HG03460 (cell line): ENCODE measurements around the gene ASB15.

Source experiments
- ATAC-seq: cut with Tn5 transposase; IDR thresholded peaks from one replicate; pipeline ENCODE4 v1.9.1; 2021; ENCODE audit not compliant: unreplicated experiment

ASB15 gene

GRCh38 chr7:123594813-123595241 lies 6.8 kb upstream of the ASB15 start:
- no peak for ATAC-seq

- ATAC-seq = no peak
Measured at GRCh38 chr7:123598657-123599056, 3.0 kb upstream of the ASB15 start.

GRCh38 chr7:123599766-123600165 lies 1.9 kb upstream of the ASB15 start:
- ATAC-seq = no peak

DNA sequence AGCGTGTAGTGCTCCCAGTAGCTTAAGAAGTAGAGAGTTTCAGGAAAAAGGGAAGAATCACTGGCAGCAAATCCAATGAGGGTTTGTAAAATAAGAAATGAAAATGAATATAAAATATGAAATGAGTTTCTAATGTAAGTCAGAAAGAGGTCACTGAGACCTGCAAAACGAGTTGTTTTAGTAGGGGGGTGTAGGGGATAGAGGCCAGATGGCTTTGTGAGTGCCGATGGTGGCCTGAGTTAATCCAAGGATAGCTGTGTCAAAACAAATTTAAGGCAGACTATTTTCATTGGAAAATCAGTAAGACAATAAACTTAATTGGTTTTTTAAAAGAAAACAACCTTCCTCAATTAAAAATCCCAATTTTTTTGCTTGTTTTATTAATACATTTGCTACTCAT lies 745 bp upstream of the ASB15 start:
- no peak for ATAC-seq

DNA sequence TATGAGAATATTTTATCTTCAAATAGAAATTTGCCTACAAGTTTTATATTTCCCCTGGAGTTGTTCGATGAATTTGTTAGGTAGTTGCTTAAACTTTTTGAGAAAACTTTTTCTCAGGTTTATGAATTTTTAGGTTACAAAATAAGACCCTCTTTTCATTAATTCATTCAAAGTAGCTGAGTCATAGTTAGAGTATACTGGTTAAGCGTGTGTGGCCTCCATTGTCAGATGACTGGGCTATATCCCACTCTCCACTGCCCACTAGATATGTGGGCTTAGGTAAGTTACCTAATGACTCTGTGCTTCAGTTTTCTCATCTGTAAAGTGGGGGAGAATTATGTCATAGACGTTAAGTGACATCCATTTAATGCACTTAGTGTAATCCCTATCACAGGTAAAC lies 1.0 kb downstream of the ASB15 start:
- ATAC-seq = no peak

GRCh38 chr7:123604739-123605138 lies 3.1 kb downstream of the ASB15 start:
- ATAC-seq = no peak

DNA sequence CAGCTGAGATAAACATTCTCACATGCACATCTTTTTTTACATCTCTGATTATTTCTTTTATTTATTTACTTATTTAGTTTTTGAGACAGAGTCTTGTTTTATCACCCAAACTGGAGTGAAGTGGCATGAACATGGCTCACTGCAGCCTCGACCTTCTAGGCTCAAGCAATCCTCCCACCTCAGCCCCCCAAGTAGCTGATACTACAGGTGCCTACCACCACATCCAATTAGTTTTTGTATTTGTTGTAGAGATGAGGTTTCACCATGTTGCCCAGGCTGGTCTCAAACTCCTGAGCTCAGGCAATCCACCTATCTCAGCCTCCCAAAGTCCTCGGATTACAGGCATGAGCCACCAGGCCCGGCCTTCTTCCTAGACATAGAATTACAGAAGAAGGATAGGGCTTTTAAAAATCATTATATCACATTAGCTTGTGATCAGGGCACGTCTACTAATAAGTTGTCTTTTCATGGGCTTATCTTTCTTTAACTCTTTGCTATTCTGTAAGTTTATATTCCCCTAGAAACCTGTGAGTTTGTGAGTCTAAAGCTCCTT lies 5.9 kb downstream of the ASB15 start:
- ATAC-seq = no peak

DNA sequence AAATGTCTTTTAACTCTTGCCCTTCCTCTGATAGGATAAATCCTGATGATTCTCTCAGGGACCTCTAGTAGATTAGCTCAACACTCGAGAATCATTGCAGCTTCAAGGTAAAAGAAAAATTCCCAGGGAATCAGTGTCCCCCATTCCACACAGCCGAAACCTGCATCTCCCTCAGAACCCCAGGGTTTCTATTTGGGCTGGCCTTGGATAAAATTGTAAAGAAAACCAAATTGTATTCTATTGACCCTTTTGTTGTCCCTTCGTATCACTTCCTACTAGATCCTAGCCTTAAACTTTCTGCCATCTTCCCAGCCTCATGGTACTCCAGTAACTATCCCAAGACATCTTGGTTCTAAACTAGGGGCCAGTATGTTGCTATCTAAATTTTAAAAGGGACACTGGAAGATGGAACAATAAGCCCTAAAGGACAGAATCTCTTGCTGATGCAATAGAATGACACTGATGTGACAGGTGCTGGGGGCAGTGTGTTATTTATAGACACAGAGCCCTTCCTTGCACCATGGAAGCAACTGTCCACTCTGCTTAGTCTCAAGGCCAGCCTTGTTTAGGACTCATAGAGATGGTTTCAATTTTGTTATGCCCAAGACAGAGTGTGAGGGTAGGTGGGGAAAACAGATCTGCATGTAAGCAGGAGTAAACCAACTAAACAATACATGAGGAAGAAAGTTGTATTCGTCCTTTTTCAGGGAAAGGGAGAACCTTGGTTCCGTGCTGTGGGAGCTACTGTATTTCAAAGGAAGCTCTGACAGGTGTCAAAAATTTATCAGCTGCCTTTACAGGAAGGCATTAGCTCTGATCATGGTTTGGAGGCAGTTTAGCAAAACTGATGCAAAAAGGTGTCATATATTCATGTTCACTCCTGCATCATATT lies 7.6 kb downstream of the ASB15 start:
- no peak for ATAC-seq

DNA sequence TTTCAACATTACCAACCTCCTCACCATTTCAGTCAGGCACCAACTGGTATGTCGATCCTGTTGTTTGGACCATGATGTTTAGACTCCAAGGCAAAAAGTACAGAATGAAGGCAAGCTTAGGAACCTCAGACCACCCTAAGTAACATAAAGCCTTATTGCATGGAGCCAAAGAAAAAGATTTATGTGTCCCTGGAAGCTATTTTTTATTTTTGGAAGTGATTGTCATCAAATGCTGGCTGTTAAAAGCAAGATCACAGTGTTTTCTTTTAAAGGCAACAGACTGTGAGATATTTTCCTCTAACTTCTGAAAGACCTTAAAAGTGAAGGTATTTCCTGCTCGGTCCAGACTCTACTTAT lies 8.2 kb downstream of the ASB15 start:
- ATAC-seq = no peak

GRCh38 chr7:123612024-123612423 lies 10.4 kb downstream of the ASB15 start:
- no peak for ATAC-seq

GRCh38 chr7:123615344-123615743 lies 13.7 kb downstream of the ASB15 start:
- ATAC-seq = no peak

DNA sequence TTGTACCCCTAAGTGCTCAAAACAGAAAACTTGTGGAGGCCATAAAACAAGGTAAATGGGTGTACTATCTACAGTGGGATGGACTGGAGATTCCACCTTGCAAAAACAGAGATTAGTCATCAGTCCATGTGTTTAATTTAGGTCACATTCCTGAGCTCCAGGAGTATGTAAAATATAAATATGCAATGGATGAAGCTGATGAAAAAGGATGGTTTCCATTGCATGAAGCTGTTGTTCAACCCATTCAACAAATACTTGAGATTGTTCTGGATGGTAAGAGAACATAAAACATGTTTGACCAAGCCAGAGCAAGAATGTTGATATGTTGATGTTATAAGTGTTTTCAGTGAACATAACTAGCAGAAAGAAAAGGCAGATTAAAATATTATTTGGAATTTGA lies 14.6 kb downstream of the ASB15 start:
- no peak for ATAC-seq

DNA sequence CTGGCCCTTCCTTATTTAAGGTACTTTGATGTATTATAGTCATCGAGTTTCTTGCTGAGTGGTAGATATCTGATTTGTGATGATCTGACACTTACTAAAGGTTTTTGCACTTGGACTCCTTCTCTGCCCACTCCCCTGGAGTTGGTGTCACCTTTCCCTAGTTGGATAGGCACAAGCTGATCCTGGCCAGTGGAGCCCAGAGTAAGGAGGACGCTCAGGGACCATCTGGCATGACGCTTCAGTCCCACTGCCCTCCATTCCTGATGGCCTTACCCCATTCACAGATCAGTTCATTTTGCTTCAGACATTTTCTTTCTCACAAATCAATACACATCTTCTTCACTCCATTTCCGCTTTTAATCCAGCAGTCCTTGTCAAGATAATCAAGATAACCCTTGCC lies 20.1 kb downstream of the ASB15 start:
- no peak for ATAC-seq

DNA sequence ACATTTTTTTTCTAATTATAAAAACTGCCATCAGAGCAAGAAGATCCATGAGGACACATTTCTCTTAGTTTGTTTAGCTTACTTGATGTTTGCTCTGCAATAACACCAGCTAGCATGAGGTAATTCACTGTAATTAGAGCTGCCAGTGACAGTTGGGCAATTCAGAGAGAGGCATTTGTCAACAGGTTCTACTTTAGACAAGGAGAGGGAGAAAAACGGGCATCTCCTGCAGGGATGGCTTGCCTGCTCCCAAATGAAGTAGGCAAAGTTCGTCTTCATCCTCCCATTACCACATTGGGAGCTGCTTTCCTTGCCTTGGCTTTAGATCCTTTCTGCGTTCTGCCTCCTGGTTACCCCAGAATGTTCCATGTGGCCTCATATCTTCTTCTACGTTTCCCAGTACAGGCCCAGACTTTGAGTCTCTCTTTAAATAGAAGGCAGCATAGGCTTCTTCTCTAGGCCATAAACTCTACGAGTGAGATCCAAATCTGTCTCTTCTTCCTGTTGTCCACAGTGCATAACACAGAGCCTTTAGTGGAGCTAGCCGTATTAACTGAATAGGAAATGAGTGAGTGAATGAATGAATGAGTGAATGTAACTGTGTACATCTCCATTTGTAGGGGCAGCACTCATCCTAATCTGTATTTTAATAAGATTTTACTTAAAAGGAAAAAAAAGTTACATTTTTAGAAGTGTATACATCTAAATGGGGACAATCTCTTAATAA lies 21.2 kb downstream of the ASB15 start:
- ATAC-seq = no peak

GRCh38 chr7:123624527-123625183 lies 23.0 kb downstream of the ASB15 start:
- peak; percentile 68 for ATAC-seq

DNA sequence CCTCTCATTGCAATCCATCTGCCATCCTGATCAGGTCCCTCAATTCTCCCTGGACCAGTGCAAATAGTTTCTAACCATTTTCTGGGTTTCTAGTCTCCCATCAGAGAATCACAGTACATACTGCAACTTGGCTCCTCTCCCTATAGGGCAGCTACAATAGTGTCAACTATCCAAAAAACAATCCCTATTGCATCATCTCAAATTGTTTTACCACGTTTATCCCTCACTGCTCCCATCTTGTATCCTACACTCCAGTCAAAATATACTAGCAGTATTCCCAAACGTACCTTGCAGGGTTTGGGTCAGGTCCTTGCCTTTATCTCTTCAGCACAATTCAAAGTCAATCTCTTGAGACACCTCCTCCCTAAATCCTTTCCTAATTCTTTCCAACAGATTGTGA lies 23.6 kb downstream of the ASB15 start:
- no peak for ATAC-seq

DNA sequence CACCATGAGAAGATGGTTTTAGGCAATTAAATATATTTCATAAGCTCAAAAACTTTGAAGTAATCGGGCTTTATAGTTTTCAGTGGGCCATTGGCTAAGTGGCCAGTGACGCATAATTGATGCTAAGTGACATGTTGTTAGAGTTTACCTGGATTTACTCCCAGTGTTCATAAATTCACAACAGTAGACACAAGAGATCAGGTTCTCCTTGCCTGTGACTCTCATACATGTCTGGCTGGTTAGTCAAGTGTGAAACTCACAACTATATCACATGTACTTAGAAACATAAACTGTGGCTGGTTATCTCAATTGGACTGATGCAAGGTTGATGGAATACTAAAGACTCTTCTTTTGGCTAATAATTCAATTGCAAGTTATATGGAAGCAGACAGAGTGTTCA lies 26.2 kb downstream of the ASB15 start:
- no peak for ATAC-seq

- no peak for ATAC-seq
Measured at GRCh38 chr7:123628829-123629228, 27.2 kb downstream of the ASB15 start.

- no peak for ATAC-seq
Measured at GRCh38 chr7:123629281-123629680, 27.7 kb downstream of the ASB15 start.

GRCh38 chr7:123632808-123633207 lies 31.2 kb downstream of the ASB15 start:
- ATAC-seq = no peak

DNA sequence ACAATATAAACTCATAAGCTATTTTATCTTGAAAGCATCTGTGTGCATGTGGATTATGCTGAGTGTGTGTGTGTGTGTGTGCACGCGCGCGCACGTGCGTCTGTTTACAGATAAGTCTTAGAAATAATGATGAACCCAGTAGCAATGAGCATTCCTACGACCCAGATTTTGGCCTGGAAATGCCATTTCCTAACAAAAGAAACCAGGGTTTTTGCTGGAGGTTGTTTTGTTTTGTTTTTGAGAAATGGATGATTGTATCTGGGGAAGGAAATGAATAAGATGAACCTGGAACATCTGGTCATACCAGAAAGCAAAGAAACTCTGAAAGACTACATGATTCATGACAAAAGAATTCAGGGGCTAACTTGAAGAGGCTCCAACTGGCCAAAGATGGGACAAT lies 31.9 kb downstream of the ASB15 start:
- no peak for ATAC-seq
